Activated naive CD4-positive, alpha-beta T cell treated with anti-CD3 and anti-CD28 coated beads, Interleukin-2, amount 50 U/mL, for 24 hours (primary cell): Measurements from ENCODE around the gene PRKCZ.

Experiments
- H3K27ac Mint-ChIP-seq: one replicate; pipeline ENCODE4 v1.8.0; 2021; ENCODE audit warnings: mild to moderate bottlenecking, mixed read lengths
- H3K27me3 Mint-ChIP-seq: one replicate; pipeline ENCODE4 v1.8.0; 2021; ENCODE audit warnings: mixed read lengths
- H3K36me3 Mint-ChIP-seq: one replicate; pipeline ENCODE4 v1.8.0; 2021; ENCODE audit warnings: mixed read lengths
- H3K4me1 Mint-ChIP-seq: one replicate; pipeline ENCODE4 v1.8.0; 2021; ENCODE audit warnings: mixed read lengths
- H3K4me3 Mint-ChIP-seq: one replicate; pipeline ENCODE4 v1.8.0; 2021; ENCODE audit warnings: mild to moderate bottlenecking, mixed read lengths
- H3K9me3 Mint-ChIP-seq: one replicate; pipeline ENCODE4 v1.8.0; 2021; ENCODE audit warnings: mixed read lengths

The PRKCZ gene

DNA sequence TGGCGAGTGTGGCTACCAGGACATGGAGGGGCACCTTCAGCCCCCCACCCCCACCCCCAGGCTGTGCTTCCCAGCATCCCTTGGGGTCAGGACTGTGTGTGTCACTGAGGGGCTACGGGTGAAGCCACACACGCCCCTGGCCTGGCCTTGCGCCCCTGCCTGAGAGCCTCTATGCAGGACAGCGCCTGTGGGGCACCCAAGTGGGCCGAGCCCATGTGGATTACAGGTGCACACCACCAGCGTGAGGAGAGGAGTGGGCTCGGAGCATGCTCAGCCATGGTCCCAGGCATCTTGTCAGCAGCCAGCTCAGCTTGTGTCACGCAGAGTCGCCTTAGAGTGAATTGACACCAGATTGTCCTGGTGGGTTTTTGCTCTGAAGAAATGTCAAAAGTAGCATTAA lies 116.5 kb downstream of the PRKCZ start:
- Mint-ChIP-seq H3K4me3 (no peak overlapping the region), H3K9me3 (no peaks in the 10 kb centered on the region), H3K4me1 (peaks cover 6% of the 10 kb centered on the region), H3K36me3 (peaks cover 8% of the 10 kb centered on the region), H3K27ac (no peak overlapping the region), H3K27me3 (no peaks in the 10 kb centered on the region)

DNA sequence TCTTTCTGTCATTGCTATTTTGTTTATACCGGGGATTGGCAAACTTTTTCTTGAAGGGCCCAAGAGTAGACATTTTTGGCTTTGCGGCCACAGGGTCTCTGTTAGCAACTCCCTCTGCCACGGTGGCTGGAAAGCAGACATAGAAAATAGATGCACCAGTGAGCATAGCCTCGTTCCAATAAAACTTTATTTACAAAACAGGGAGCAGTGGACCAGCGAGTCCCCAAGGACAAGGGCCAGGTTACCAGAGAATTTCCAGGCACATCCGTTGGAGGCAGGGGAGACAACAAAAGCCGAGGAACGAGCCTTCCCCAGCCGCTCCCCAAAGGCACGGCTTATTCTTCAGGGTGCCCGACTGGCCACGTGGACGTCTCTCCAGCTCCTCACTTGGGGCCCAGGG lies 117.9 kb downstream of the PRKCZ start:
- H3K27me3 Mint-ChIP-seq = no peaks in the 10 kb centered on the region
- H3K27ac Mint-ChIP-seq = no peak overlapping the region
- H3K36me3 Mint-ChIP-seq = peaks cover 4% of the 10 kb centered on the region
- no peak overlapping the region for H3K4me3 Mint-ChIP-seq
- no peaks in the 10 kb centered on the region for H3K4me1 Mint-ChIP-seq
- H3K9me3 Mint-ChIP-seq = no peaks in the 10 kb centered on the region

DNA sequence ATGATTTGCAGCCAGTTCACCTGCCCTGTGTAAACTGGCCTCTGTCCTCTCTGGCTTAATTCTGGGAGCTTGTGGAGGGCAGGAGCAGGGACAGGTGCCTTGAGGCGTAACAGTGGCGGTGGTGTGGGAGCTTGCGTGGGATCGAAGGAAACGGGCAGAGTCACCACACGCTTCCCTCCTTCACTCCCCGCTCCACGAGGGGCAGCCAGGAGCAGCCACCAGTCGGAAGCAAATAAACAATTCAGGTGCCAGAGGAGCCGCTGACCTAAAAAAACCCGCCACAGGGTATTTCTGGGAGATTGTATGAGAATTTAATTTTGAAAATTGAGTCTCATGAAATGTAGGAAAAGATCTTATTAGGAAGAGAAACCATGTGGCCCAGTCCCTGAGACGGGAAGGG lies 118.3 kb downstream of the PRKCZ start:
- Mint-ChIP-seq H3K27ac (no peak overlapping the region), H3K4me3 (no peak overlapping the region), H3K36me3 (peaks cover 4% of the 10 kb centered on the region), H3K4me1 (no peaks in the 10 kb centered on the region), H3K27me3 (no peaks in the 10 kb centered on the region), H3K9me3 (no peaks in the 10 kb centered on the region)

DNA sequence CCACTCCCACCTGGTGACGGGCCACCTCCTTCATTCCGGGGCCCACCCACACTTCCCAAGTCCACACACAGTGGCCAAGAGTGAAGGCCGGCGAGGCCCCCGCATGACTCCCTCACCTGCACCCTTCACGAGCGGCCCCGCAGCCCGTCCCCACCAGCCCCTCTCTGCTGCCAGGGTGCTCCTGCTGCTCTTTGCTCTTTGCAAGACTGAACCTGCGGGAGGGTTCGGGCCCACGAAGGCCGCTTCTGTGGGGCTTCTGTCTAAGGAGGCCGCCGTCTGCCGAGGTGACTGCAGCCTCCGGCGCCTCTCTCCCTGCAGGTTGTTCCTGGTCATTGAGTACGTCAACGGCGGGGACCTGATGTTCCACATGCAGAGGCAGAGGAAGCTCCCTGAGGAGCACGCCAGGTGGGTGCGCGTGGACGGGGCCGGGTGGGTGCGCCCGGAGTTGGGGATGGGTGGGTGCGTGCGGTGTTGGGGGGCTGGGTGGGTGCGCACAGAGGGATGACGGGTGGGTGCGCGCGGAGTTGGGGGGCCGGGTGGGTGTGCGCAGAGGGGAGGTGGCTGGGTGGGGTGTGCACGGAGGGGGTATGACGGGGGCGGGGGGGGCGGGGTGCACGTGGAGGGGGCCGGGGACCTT lies 119.1 kb downstream of the PRKCZ start:
- Mint-ChIP-seq H3K27ac (no peak overlapping the region), H3K27me3 (no peaks in the 10 kb centered on the region), H3K36me3 (peaks cover 4% of the 10 kb centered on the region), H3K4me3 (no peak overlapping the region), H3K9me3 (no peaks in the 10 kb centered on the region), H3K4me1 (no peaks in the 10 kb centered on the region)

DNA sequence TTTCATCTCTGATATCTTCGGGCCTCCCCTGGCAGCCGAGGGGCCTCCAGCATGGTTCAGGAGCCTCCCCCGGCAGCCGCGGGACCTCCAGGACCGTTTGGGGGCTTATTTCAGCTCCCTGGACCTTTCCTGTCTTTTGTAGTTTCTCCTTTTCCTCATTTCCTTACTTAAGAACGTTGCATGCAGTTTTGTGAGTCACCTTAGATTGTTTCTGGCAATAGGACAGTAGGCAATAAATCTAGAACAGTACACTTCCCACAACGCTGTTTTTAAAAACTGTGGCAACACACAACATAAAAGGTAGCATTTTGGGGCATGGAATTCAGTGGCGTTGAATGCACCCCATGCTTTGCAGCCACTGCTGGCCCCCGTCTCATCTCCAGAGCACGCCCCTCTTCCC lies 120.0 kb downstream of the PRKCZ start:
- Mint-ChIP-seq H3K4me1 (no peaks in the 10 kb centered on the region), H3K9me3 (no peaks in the 10 kb centered on the region), H3K27ac (no peak overlapping the region), H3K27me3 (no peaks in the 10 kb centered on the region), H3K36me3 (peaks cover 4% of the 10 kb centered on the region), H3K4me3 (no peak overlapping the region)

DNA sequence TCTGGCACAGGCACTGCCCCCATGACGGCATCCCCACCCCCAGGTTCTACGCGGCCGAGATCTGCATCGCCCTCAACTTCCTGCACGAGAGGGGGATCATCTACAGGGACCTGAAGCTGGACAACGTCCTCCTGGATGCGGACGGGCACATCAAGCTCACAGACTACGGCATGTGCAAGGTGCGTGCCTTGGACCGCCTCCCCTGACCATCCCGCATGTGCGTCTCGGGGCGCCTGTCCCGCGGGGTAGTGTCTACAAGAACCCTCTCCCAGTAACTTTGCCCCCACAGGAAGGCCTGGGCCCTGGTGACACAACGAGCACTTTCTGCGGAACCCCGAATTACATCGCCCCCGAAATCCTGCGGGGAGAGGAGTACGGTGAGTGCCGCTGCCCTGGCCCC lies 121.8 kb downstream of the PRKCZ start:
- no peaks in the 10 kb centered on the region for H3K27me3 Mint-ChIP-seq
- no peak overlapping the region for H3K4me3 Mint-ChIP-seq
- H3K27ac Mint-ChIP-seq = no peak overlapping the region
- peaks cover 4% of the 10 kb centered on the region for H3K36me3 Mint-ChIP-seq
- no peaks in the 10 kb centered on the region for H3K4me1 Mint-ChIP-seq
- no peaks in the 10 kb centered on the region for H3K9me3 Mint-ChIP-seq

DNA sequence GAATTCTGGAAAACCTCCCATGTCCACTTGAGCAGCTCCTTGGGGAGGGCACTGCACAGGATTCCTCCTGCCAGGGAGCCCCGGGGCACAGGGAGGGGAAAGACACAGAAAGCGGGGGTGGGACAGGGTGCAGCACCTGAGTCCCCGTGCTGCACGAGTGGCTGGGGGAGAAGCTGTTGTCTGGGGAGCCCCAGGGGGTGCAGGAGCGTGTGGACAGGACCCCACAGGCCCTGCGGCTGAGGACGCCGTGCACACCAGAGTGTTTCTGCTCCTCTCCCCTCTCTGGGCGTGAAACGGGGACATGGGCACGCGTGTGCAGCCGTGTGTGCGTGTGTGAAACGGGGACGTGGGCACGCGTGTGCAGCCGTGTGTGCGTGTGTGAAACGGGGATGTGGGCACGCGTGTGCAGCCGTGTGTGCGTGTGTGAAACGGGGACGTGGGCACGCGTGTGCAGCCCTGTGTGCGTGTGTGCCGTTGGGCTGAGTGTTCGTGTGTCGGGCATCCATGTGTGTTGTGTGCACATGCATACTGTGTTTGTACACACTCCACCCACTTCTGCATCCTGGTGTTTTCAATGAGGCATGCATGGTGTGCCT lies 122.4 kb downstream of the PRKCZ start:
- H3K9me3 Mint-ChIP-seq = no peaks in the 10 kb centered on the region
- H3K27me3 Mint-ChIP-seq = no peaks in the 10 kb centered on the region
- no peaks in the 10 kb centered on the region for H3K4me1 Mint-ChIP-seq
- no peak overlapping the region for H3K4me3 Mint-ChIP-seq
- peaks cover 4% of the 10 kb centered on the region for H3K36me3 Mint-ChIP-seq
- no peak overlapping the region for H3K27ac Mint-ChIP-seq

DNA sequence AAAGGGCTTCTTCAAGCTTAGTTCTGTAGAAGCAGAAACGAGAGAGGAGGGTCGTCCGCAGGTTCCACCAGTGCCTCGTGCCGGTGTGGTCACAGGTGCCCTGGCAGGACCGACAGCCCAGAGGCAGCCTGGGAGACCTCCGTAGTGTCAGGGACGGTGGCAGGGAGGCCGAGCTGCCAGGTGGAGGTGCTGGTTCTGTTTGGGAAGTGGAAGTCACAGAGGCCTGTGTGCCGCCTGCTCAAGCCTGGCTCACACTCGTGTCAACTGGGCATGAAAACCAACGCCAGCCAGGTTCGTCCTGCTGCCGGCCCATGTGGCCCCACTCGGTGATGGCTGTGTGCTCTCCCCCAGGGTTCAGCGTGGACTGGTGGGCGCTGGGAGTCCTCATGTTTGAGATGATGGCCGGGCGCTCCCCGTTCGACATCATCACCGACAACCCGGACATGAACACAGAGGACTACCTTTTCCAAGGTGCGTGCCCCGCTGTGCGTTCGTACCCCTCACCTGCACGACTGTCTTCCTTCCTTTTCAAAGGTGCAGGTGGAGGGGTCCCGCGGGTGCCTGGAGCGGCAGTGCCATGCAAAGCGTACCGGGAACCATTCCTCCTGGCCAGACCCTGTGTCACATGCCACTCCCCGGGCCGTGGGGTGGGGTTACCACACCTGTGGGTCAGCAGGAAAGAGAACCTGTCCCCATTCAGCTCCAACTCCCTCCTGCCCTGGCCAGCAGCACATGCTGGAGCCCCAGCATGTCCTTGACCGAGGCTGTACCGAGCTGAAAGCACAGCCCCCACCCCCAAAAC lies 123.5 kb downstream of the PRKCZ start:
- no peaks in the 10 kb centered on the region for H3K9me3 Mint-ChIP-seq
- no peaks in the 10 kb centered on the region for H3K27me3 Mint-ChIP-seq
- H3K36me3 Mint-ChIP-seq = peaks cover 3% of the 10 kb centered on the region
- no peak overlapping the region for H3K4me3 Mint-ChIP-seq
- H3K4me1 Mint-ChIP-seq = no peaks in the 10 kb centered on the region
- H3K27ac Mint-ChIP-seq = no peak overlapping the region

DNA sequence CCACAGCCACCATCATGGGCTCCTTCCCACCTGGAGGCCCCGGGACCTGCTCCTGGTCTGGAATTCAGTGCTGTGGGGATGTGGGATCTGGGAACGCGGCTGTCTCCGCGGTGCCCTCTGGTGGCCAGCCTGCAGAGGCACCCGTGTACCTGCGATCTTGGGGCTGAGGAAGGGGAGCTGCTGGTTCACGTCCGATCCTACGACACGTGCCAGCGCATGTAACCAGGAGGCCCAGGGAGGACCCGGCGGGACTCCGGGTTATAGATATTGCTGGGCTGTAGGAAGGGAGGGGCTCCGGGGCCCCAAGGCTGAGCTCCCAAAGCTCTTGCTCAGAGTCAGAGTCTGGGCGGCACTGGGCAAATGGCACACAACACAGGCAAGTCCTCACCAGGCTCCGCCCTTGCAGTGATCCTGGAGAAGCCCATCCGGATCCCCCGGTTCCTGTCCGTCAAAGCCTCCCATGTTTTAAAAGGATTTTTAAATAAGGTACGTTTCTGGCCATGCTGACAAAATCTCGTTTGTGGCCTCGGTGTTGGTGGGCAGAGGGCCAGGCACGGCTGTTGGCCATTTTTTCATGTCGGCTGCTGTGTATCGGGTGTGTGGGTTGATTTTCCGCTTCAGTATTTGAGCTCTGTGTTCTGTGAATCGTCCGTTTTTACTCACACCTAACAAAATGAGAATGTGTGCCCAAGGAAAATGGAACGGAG lies 124.3 kb downstream of the PRKCZ start:
- no peaks in the 10 kb centered on the region for H3K4me1 Mint-ChIP-seq
- H3K9me3 Mint-ChIP-seq = no peaks in the 10 kb centered on the region
- H3K27ac Mint-ChIP-seq = no peak overlapping the region
- H3K27me3 Mint-ChIP-seq = no peaks in the 10 kb centered on the region
- H3K36me3 Mint-ChIP-seq = peaks cover 3% of the 10 kb centered on the region
- no peak overlapping the region for H3K4me3 Mint-ChIP-seq

DNA sequence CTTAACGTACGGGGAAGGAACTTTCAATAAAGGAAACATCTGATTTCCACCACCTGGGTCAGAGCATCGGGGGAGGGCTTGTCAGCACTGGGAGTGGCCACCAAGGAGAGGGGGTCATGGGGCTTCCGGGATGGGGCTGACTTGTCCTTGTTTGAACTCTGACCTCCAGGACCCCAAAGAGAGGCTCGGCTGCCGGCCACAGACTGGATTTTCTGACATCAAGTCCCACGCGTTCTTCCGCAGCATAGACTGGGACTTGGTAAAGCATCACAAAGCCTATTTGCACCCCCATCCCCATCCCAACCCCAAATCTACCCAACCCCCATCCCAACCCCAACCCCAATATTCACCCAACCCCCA lies 124.8 kb downstream of the PRKCZ start:
- H3K36me3 Mint-ChIP-seq = peaks cover 3% of the 10 kb centered on the region
- H3K27ac Mint-ChIP-seq = no peak overlapping the region
- H3K9me3 Mint-ChIP-seq = no peaks in the 10 kb centered on the region
- no peaks in the 10 kb centered on the region for H3K4me1 Mint-ChIP-seq
- H3K4me3 Mint-ChIP-seq = no peak overlapping the region
- H3K27me3 Mint-ChIP-seq = no peaks in the 10 kb centered on the region

DNA sequence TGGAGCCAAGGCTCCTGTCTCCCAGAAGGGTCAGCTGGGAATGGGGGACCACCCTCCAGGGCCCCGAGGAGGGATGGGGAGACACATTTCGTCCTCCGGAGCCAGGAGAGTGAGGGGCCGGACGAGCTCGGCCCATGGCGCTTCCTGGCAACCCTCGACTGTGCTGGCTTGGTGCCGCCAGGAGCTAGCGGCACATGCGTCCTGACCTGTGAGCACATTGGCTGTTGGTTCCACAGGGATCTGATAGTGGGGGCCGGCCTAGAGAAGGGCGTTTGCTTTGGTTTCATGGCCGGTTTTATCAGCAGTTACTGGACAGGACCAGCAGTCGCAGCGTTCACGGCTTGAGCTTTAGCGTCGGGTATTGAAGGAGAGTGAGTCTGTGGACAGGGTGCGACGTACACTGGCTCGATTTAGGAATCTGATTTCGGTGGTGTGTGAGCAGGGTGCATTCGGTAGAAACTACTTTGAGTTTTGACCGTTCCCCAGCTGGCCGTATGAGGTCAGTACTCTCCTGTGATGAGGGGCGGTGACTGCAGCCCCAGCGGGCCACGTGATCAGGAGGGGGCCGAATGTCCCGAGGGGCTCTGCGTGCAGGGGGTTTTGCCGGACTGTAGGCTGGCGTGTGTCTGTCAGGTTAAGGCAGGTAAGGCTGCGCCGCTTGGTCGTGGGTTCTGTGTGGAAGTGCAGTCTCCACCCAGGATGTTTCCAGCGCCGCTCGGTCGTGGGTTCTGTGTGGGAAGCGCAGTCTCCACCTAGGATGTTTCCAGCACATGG lies 125.7 kb downstream of the PRKCZ start:
- Mint-ChIP-seq H3K27ac (no peak overlapping the region), H3K9me3 (no peaks in the 10 kb centered on the region), H3K36me3 (no peaks in the 10 kb centered on the region), H3K4me1 (no peaks in the 10 kb centered on the region), H3K4me3 (no peak overlapping the region), H3K27me3 (no peaks in the 10 kb centered on the region)

DNA sequence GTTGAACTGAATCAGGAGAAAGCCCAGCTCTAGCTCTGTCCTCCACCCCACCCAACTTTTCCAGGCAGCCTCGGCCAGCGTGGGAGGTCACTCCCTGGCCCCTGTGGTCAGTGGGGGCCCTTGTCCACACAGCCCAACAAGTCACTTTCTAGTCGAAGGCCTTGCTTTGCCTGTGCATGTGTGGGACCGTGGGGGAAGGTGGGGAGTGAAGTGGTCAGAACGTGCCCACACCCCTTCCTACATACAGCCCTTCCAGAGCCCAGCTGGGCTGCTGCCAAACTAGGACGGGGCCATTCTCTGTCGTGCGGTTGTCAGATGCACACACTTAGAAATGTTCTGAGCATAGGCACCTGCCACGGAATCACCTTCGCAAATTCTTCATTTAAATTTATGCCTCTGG lies 126.4 kb downstream of the PRKCZ start:
- Mint-ChIP-seq H3K4me1 (no peaks in the 10 kb centered on the region), H3K27ac (no peak overlapping the region), H3K36me3 (no peaks in the 10 kb centered on the region), H3K9me3 (no peaks in the 10 kb centered on the region), H3K27me3 (no peaks in the 10 kb centered on the region), H3K4me3 (no peak overlapping the region)

DNA sequence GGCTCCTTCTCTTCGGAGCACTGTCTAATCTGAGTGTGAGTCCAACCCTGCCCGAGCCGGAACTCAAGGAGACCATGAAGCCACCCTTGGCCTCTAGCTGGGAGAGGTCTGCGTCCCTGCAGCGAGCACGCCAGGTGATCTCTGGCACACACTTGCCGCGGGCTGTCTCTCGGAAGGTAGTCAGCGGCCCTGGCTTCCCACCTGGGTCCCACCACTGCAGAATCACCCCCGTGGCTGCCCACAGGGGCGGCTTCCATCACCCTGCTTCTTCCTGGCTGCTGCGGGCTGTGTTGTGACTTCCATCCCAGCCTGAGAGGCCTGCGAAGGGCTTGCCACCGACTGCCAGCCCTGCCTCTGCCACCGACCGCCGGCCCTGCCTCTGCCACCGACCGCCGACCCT lies 127.3 kb downstream of the PRKCZ start:
- Mint-ChIP-seq H3K4me3 (no peak overlapping the region), H3K9me3 (no peaks in the 10 kb centered on the region), H3K27me3 (no peaks in the 10 kb centered on the region), H3K27ac (no peak overlapping the region), H3K36me3 (peaks cover under 1% of the 10 kb centered on the region), H3K4me1 (no peaks in the 10 kb centered on the region)

DNA sequence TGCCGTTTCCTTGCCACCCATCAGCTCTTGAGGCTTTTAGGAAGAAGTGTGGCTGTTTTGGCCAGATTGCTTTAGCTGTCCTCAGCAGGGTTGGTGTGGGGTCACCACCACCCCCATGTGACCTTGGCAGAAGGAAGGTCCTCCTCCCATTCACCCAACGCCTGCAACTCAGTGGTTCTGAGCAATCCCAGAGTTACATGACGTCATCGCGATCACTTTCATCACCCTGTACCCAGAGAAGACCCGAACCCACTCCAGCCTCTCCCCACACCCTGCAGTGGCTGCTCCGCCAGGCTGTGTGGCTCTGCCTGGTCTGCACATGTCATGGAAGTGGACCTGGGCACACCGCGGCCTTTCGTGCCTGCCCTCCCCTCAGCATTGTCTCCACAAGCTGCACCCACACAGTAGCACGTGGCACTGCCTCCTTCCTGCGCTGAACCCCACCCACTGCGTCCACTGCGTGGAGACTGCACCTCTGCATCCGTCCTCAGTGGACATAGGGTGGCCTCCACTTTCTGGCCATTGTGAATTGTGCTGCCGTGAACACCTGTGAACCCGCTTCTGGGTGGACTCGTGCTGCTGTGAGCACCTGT lies 127.8 kb downstream of the PRKCZ start:
- Mint-ChIP-seq H3K27me3 (no peaks in the 10 kb centered on the region), H3K27ac (no peak overlapping the region), H3K4me1 (no peaks in the 10 kb centered on the region), H3K36me3 (peaks cover 2% of the 10 kb centered on the region), H3K9me3 (no peaks in the 10 kb centered on the region), H3K4me3 (no peak overlapping the region)

DNA sequence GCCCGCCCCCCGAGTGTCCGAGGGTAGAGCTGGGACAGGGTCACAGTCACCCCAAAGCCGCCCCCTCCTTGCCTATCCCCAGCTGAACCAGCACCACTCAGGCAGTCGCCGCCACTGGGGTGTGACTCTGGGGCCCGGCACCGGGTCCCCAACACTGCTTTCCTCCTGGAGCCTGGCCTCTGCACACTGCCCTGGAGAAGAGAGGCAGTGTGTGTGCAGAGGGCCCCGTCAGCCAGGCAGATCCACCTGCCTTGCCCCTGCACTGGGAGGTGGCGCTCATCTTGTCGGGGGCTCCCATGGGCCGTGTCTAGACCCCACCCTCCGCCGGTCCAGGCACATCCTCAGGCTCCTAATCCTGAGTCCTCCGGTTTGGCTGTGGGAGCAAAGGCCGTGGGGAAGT lies 128.7 kb downstream of the PRKCZ start:
- H3K27me3 Mint-ChIP-seq = no peaks in the 10 kb centered on the region
- no peak overlapping the region for H3K27ac Mint-ChIP-seq
- H3K36me3 Mint-ChIP-seq = peaks cover 2% of the 10 kb centered on the region
- H3K4me1 Mint-ChIP-seq = no peaks in the 10 kb centered on the region
- no peaks in the 10 kb centered on the region for H3K9me3 Mint-ChIP-seq
- no peak overlapping the region for H3K4me3 Mint-ChIP-seq
